HG03064 (cell line): ENCODE data around the gene UBL4A.
A peak's percentile ranks its signal among the peaks of the same experiment; 100 is the strongest.

Source experiments
- ATAC-seq: cut with Tn5 transposase; IDR thresholded peaks from one replicate; pipeline ENCODE4 v1.9.1; 2021; ENCODE audit warnings: low read depth; ENCODE audit not compliant: unreplicated experiment

Gene UBL4A

DNA sequence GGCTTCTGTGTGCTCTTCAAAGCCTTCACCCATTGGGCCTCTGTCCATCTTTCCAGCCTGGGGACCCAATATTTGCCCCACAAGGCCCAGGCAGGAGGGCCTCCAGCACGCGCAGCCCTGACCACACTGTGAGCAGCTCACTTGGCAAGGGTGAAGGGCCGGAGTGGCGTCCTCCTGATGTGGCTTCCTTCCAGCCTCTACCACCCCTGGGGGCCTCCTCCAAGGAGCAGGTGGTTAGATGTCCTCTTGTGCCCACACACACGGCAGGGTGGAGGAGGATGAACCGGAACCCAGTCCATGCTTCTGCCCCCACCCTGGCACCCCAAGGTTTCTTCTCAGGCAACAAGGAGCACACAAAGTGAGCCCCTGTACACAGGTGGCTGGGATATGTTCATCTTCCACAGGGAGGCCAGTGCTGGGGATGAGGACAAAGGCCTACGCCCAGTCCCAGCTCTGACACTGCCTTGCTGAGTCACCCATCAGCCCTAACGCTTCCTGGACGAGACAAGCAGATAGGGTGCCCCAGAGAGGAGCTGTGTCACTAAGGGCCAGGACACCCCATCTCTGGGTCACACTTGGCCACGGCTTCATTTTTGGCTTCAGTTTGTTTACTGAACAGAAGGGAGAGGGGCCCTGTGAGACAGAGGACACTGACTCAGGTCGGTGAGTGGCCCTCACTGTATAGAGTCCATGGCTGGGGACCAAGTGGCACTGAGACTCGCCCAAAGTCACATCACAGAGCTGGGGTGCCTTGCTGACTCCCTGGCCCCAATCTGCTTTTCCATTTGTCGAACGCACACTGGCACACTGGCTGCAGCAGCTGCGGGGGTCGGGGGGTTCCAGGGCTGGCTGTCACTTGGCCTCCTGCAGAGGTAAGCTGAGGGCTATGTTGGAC lies 1.9 kb downstream of the UBL4A start:
- no peak for ATAC-seq

DNA sequence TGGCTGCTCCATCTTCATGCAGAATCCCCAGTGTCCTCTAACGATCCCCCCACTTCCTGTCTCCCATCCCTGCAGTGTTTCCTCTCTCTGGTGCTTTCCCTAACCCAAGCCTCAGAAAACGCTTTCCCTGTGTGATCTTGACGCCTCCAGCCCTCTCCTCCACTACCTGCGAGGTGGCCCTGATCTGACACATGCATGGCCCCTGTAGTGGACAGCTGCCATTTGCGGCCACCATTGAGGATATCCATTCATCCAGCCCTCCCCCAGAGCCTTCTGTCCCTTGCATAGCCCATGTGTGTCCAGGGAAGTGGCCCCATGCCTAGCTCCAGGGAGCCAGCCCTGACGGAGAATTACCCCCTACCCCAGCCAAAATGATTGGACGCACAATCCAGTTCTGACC lies 3.1 kb downstream of the UBL4A start:
- ATAC-seq, result no peak

GRCh38 chrX:154482786-154483185 lies 3.6 kb downstream of the UBL4A start:
- ATAC-seq, result no peak

GRCh38 chrX:154481911-154482601 lies 4.4 kb downstream of the UBL4A start:
- no peak for ATAC-seq

DNA sequence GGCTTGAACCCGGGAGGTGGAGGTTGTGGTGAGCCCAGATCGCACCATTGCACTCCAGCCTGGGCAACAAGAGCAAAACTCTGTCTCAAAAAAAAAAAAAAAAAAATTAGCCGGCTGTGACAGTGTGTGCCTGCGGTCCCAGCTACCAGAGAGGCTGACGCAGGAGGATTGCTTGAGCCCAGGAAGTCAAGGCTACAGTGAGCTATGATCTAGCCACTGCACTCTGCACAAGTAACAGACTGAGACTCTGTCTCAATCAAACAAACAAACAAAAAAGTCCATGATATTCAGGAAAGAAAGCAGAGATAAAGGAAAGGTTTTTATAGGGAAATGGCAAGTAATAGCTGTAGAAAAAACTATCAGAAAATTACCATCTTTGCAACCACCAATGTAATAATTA lies 5.2 kb downstream of the UBL4A start:
- ATAC-seq, result no peak

DNA sequence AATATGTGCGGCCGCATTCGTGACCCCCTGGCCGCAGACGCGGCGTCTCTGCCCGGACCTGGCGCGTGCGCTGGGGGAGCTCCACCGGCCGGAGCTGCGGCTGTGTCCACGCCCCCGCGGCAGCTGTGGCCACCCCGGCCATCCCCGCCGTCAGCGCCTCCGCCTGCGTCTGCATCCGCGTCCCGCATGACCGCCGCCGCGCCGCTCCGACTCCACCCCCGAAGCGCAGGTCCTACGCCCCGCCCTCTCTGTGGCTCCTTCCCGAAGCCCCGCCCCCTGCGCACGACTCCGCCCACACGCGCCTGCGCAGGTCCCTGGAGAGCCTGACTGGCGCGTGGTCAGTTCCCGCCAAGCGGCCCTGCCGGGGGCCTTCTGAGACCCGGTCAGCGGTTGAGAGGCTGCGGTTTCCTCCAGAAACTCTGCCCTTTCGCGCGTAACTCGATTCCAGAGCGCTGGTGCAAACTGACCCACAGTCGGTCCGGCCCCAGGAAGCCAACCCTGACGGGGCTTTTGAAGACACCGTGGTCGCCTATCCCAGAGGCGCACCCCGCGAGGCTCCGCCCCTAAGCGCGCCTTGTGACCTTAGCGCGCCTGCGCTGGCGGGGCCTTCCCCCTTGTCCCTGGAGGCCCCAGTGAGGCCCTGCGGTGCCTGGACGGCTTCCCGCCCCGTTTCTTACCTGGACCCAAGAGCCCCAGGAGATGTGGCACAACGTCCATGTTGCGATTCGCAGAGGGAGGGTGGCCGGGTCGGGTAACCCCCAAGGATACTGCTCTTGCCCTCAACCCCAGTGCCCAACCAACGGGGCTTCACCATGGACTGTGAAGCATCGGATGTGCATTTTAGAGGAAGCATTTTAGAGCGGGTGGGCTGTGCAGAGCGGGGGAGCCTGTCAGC lies 7.4 kb downstream of the UBL4A start, which contains the start of gene LAGE3:
LAGE3 (minus strand) TSS at position 554 of the 895 bp plus-strand sequence; CDS start at position 188, 366 bp downstream.
- peak; percentile 86 for ATAC-seq

GRCh38 chrX:154477891-154478477 lies 8.4 kb downstream of the UBL4A start:
- no peak for ATAC-seq

DNA sequence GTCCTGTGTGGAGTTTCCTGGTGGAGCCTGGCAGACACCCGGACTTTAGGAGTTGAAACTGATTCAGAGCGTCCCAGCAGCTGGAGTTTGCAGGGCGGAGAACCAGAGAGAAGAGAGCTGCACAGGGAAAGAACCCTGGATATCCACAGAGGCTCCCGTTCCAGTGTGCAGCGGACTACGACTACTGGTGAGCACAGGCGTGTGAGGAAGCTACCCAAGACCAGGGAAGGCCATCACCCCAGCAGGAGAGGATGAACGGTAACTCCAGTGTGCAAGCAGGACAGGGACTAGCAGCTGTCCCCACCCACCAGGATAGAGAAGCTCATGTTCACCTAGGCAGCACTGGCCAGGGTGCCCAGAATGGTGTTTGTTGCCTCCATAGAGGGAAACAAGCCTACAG lies 9.6 kb downstream of the UBL4A start:
- ATAC-seq, result no peak

DNA sequence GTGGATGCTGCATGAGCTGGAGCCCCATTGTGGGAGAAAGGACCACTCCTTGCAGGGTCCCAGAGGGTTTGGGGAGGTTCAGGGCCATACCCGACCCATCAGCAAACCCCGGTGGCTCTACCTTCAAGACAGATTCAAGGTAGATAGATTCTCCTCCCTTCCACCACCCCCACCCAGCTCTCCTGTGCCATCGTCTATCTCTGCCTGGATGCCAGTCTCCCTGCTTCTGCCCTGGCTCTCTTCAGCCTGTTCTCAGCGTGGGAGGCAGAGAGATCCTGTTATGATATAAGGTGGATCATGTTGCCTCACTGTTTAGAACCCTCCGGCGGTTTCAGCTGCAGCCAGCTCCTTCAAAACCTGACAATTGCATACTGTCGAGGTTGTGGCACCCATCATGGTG lies 12.7 kb downstream of the UBL4A start:
- no peak for ATAC-seq

- no peak for ATAC-seq
These were observed 13.5 kb downstream of the UBL4A start for GRCh38 chrX:154472685-154473632.

DNA sequence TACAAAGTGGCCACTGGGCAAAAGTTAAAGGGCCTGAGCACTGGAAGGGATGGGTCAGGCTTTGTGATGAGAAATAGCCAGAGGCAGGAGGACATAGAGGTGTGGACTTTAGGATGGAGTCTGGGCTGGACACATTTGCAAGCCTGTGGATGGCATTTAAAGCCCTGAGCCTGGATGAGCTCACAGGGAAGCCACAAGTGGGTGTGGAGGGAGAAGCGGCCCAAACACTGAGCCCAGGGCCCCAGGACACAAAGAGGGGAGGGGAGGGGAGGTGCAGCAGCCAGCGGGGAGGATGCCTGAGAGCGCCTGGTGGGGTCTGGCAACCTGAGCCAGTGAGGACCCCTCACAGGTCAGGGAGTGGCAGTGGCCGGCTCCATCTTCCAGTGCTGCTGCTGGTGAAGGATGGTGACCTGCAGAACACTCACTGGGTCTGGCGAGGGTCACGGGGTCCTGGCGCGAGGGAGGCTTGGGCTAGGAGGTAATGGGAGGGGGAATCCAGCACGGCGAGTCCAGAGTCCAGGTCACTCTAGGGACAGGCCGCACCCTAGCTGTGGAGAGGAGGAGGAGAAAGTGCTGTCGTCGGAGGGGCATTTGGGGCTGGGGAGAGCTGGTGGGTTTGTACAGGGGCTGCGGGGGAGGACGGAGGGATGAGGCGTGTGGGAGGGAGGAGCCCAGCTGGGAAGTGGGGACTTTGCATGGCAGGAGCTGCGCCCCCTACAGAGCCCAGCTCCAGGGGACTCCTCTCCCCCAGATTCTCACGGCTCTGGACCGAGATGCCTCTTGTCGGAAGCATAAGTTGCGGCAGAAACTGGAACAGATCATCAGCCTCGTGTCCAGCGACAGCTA lies 14.4 kb downstream of the UBL4A start:
- ATAC-seq, result no peak

GRCh38 chrX:154470914-154471568 lies 15.4 kb downstream of the UBL4A start:
- no peak for ATAC-seq

GRCh38 chrX:154470434-154470833 lies 16.0 kb downstream of the UBL4A start:
- ATAC-seq, result no peak

GRCh38 chrX:154469880-154470279 lies 16.5 kb downstream of the UBL4A start:
- no peak for ATAC-seq

- no peak for ATAC-seq
These were observed 17.3 kb downstream of the UBL4A start for GRCh38 chrX:154469114-154469513.

GRCh38 chrX:154468217-154468616 lies 18.2 kb downstream of the UBL4A start:
- no peak for ATAC-seq

- ATAC-seq, result no peak
These were observed 18.9 kb downstream of the UBL4A start for GRCh38 chrX:154467556-154467955.

- no peak for ATAC-seq
These were observed 19.5 kb downstream of the UBL4A start for GRCh38 chrX:154466907-154467306.
